ENCODE measurements around the gene EDEM3.
"Not testable (repeated sequence)": the region's sequence is repeated elsewhere in the genome, so short reads cannot be mapped to it uniquely, and the experiment has no call there.

Gene EDEM3

DNA sequence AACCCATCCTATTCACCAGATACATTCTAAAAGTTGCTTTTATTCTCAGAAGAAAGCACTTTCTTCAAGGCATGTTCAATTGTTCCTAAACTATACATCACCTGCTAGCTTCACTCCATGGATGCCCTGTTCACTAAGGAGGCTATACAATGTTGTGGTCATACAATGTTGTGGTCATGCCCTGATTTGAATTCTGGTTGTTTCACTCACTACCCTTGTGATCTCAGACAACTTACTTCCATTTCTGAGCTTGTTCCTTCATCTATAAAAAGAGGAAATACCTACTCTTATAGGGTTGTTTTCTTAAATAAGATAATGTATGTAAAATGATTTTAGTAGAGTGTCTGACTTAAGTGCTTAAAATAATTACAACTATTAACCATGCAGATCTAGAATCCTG, 19.7 kb downstream of the EDEM3 start:
- no peak for DNase-seq

DNA sequence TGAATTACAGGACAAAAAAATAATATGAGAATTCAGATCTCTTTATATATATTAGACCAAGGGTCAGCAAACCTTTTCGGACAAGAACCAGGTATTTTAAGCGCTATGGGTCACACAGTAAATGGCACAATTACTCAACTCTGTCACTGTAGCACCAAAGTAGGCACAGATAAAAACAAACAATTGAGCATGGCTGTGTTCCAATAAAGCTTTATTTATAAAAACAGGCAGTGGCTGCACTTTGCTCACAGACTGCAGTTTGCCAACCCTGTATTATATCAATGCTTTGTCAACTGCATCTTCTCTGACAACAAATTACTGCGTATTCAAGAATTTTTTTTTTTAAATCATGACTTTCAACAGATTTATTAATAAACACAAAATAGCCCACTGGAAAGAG, 29.8 kb downstream of the EDEM3 start:
- no peak for DNase-seq

DNA sequence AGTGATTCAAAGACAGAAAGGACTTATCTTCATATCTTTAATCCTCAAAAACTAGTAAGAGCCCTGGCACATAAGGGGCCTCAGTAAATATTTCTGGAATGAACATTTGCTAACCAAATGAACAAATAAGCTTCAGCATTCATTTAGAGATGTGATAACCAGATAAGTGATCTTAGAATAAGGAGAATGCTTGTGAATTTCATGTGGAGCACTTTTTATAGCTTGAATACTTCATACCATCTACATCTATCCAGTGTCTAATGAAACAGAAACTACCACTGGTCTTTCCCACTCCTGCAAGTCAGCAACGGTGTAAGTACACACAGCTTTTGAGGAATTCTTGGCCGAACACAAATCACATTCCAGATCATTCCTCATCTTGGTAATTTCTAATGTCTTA, 38.5 kb downstream of the EDEM3 start:
- no peak for DNase-seq

DNA sequence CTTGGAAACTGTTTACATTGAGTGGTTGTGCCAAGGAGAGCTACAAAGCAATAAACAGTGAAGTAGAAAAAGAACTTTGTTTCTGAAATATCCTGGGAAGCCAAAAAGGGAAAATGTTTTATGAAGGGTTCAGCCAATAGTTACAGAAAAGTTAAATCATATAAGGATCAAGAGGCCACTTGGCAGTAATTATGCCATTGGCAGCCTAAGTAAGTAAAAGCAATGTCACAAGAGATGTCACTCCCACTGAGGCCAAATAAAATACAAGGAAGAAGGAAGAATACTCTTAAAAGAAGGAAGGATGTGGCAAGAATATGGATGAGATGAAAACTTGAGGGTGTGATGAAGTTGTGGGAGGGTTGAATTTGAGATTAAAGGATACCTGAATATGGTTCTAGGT, 45.2 kb downstream of the EDEM3 start:
- DNase-seq: no peak

DNA sequence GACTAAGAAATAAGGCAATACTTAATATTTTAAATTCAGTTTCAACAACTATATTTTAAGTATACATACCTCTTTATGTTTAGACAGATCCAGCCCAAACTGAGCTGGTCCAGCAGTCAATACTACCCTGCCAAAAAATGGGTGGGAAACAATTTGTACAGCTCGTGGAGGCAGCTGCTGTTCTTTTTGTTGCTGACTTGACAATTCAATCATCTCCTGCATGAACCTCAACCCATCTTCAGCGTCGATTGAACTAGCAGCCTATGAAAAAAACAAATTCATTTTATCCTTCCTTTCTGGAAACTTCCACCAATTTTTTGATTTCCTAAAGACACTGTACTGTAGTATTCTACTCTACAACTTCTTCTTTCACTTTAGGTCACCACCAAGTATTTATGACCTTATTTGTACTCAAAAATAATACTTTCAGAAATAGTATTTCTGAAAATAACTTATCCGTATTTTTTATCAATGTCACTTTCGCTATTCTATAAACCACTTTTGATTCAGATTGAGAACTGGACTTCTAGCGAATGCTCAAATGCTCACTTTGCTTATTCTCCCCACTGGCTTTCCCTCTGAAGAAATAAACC, 46.5 kb downstream of the EDEM3 start:
- DNase-seq: no peak

DNA sequence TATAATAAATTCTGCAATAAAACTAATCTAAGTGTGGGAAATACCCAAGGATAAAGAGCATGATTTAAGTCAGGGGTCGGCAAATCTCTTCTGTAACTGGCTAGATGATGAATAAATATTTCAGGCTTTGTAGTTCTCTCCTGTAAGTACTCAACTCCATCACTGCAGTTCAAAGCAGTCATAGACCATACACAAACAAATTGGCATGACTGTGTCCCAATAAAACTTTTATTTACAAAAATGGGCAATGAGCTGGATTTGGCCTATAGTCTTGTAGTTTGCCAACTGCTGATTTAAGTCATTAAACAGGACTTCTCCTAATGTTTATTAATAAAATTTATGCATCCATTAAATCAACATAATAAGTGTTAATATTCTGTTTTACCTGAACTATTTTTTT, 49.4 kb downstream of the EDEM3 start:
- no peak for DNase-seq

DNA sequence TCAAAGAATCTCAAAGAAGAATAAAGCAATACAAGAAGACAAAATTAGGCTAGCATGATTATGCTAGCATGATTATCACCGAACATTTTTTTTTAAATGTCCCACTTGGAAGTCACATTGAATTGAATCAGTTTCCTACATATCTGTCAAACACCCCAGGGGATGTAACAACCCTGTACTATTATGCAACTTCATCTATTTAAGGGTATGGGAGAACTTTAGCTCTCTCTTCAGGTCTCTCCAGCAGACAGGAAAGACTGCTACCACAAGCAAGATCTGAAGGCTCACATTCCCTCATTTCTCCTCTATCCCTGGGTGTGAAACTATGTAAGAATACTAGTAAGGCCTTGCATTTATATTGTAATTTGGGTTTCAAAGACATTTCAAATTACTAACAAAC, 52.8 kb downstream of the EDEM3 start:
- DNase-seq: no peak

DNA sequence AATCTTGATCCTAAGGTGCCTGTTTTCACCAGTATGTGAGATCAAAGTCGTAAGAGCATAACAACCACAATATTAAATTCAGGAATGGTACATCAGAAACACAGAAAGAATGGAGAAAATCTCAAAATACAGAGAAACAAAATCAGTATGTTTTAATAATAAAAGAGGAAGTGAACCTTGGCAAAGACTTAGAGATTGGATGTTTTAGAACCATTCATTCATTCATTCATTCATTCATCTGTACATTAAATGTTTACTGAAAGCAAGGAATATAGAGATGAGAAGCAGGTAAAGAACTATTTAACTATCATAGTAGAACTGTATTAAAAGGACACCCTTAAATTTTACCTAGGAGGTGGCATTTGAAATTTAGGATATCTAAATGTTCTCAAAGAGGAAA, 55.7 kb downstream of the EDEM3 start:
- no peak for DNase-seq

DNA sequence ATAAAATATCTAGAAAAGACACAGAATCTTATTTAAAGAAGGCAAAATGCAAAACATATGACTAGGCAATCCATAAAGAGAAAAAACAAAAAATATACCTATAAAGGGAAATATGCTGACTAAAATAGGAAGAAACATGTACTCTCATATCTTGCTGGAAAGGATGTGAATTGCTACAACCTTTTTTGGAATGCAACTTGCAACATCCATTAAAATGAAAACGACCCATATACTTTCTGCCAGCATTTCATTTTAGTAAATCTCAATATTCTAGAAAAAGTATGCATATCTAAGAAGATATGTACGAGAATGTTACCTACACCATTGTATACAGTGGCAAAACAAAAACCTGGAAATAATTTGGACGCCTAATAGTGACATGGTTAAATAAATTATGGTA, 56.6 kb downstream of the EDEM3 start:
- no peak for DNase-seq

DNA sequence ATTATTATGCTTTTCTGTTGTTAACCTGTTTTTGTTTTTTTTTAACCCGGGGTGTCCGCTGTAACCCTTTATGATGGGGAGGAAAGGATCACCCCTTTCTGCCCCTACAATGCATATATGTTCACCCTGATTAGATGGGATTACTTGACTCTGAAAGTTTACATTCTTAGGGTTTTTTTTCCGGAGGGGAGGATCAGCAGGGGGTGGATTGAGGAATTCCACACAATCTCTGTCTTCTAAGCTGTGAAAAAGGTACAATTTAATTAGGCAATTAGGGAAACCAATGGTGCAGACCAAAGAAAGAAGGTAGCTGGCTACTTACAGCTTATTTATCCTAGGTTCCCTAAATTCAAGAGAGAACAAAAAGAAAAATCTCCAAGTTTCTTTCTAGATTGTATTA, 58.3 kb downstream of the EDEM3 start:
- DNase-seq: no peak

DNA sequence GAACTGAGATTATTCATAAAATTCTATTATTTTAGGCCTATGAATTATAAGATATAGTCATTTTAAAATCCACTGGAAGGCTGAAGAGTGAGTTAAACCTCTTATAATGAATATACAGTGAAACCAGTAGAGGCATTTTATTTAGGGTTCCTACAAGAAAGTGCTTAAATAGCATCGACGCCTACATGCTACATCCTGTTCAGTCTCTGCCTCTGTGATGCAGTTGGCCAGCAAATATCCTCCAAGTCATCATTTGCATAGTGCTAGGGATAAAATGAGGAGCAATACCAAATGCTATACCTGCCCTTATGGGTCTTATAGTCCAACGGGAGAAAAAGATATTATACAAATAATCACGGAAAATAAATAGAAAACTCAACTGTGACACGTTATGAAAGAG, 59.6 kb downstream of the EDEM3 start:
- no peak for DNase-seq

DNA sequence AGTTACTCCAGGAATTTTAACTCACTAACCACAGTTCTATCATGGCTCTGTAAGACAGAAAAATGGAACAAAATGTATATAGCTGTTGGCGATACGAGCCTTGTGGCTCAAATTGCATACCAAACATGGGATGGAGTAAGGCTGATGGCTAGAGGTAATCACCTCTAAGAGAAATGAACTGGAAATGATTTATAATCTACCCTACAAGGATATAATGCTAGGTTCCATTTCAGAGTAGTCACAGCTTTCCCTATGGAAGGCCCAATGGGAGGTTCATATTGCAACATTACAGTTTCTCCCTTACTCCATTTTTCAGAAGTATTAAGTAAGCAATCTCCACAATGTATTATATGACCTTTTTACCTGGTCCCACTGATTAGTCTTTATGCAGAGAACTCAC, 61.6 kb downstream of the EDEM3 start:
- no peak for DNase-seq

DNA sequence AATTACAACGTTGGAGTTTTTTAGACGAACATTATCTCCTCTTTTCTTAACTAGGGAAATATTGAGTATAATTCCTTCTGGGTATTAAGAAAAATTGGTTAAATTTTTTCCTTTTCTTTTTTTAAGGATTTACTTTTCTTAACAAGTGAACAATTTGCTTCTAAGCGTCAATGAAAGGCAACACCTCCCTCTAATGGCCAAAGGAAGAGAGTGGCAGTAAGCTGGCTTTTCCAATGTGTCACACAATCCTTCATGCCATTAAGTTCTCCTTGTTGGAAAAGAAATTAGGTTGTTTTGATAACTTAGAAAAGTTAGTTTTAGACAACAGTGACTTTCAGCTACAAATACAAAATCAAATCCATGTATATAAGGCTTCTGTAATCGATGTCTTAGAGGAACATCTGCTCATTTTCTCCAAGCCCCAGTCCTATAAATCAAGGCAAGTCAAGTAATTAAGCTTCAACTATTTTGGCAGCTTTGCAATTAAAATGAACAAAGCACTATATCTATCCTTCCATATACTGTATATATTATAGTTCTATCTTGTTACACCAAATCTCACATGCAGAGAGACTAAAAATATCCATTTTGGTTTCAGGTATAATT, 62.8 kb downstream of the EDEM3 start:
- DNase-seq: no peak

DNA sequence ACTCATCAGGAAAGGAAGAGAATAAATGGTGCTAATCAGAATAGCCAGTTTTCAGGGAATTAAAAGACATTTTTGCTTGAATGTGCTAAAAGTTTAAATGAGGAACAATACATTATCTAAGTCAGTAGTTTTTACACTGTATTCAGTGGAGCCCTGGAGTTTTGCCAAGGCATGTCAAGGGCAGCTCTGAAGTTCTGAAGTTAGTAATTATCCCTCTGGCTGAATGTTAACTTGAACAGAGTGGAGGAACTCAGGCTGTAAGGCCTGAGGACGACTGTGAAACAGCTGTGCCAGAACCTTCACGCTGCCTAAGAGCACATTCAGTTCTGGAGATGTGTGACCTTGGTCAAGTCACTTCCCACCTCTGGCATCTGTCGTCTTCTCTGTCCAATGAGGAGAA, 68.1 kb downstream of the EDEM3 start:
- no peak for DNase-seq

DNA sequence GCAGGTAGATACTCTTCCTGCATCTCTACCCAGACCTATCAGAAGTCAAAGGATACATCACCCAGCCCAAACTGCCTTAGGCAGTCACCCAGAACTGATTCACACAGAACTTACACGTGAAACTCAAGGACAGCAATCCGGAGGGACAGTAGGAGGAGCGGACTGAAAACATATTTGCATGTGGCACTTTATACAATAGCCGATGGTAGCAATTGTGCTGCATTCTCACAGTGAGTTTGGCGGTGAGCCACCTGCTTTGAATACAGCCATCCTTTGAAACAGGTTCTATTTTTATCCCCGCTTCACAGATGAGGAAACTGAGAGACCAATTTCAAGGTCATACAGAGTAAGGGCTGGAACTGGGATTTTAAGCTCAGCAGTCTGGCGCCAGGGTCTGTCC, 69.5 kb downstream of the EDEM3 start:
- DNase-seq: no peak

DNA sequence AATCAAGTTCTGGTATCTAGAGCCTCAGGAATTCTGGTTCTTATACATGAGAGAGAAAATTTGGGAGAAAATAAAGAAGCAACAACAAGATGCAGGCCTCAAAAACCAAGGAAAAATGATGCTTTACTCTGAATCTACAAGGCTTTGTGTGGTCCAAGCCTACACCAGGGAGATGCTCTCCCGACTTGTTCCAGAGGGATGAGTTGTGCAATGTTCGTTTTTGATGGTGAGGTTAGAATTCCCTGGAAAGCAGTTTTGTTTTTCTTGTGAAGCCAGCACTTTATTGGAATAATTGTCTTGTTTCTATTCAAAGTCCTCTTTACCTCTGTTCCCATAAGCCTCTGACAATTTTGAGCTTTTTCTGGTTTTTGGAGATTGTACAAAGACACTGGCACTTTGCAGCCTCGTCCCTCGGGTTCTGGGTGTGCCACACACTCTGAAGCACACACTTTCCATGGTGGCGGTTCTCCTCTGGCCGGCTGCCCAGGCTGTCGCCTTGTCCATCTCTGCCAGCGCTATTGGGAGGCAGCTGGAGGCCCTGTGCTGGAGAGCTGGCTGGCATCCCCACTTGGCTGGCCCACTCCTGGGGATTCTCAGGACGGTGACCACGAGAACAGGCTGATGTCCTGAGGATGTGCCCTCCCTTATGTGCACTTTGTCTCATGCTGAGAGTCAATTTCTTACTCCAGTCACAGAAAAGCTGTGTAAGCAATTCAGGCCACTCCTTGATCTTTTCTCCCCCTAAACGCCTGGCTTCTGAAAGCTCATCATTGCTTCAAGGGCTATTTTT, 70.2 kb downstream of the EDEM3 start:
- no peak for DNase-seq

DNA sequence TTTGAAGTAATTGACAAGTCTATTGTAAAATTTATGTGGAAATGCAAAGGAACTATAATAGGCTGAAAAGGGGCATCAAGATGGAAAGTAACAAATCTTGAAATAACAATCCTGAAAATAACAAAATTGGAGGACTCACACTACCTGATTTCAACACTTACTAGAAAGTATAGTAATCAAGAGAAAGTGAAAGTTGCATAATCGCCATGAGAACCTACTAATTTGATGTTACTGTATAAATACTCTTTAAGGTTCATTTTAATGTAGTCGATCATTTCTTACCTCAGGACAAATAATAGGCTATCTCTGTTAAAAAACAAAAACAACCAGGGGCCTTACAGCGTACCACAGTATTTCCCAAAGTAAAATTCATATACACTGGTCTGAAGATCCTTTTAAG, 71.7 kb downstream of the EDEM3 start:
- DNase-seq: no peak

DNA sequence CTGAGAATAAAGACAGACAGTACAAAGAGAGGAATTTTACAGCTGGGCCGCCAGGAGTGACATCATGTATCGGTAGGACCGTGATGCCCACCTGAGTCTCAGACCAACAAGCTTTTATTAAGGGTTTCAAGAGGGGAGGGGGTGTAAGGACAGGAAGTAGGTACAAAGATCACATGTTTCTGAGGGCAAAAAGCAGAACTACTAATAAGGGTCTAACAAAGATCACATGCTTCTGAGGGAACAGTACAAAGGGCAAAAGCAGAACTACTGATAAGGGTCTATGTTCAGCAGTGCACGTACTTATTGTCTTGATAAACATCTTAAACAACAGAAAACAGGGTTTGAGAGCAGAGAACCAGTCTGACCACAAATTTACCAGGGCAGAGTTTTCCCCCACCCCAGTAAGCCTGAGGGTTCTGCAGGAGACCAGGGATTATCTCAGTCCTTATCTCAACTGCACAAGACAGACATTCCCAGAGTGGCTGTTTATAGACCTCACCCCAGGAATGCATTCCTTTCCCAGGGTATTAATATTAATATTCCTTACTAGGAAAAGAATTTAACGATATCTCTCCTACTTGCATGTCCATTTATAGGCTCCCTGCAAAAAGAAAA, 73.9 kb downstream of the EDEM3 start:
- DNase-seq: not testable (repeated sequence)

DNA sequence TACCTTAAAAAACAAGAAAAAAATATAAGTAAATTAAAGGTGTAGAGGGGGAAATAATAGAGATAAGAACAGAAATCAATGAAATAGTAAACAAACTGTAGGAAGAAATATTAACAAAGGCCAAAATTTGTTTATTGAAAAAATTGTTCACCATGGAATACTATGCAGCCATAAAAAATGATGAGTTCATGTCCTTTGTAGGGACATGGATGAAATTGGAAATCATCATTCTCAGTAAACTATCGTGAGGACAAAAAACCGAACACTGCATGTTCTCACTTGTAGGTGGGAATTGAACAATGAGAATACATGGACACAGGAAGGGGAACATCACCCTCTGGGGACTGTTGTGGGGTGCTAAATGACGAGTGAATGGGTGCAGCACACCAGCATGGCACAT, 75.2 kb downstream of the EDEM3 start:
- DNase-seq: not testable (repeated sequence)

DNA sequence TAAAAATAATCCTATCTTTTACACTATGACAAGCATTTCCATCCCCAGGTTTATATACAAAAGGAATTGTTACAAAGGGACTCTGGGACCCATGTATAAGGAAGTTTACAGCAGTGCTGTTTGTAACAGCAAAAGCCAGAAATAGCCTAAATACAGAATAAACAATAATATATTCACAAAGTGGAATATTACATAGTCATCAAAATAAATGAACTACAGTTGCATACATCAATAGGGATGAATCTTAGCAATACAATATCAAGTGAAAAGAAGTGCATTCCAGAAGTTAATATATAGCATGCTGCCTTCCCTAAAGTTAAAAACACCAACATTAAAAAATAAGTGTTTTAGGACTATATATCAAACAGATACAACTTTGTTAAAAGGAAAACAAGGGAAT, 77.3 kb downstream of the EDEM3 start:
- no peak for DNase-seq

DNA sequence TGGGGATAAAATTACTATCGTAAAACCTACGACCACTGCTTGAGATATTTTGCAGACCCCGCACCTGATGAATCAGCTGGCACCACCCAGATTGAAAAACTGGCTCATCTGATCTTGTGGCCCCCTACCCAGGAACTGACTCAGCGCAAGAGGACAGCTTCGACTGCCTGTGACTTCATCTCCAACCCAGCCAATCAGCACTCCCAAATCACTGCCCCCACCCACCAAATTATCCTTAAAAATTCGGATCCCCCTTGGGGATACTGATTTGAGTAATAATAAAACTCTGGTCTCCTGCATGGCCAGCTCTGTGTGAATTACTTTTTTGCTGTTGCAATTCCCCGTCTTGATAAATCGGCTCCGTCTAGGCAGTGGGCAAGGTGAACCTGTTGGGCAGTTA, 81.4 kb downstream of the EDEM3 start:
- no peak for DNase-seq

DNA sequence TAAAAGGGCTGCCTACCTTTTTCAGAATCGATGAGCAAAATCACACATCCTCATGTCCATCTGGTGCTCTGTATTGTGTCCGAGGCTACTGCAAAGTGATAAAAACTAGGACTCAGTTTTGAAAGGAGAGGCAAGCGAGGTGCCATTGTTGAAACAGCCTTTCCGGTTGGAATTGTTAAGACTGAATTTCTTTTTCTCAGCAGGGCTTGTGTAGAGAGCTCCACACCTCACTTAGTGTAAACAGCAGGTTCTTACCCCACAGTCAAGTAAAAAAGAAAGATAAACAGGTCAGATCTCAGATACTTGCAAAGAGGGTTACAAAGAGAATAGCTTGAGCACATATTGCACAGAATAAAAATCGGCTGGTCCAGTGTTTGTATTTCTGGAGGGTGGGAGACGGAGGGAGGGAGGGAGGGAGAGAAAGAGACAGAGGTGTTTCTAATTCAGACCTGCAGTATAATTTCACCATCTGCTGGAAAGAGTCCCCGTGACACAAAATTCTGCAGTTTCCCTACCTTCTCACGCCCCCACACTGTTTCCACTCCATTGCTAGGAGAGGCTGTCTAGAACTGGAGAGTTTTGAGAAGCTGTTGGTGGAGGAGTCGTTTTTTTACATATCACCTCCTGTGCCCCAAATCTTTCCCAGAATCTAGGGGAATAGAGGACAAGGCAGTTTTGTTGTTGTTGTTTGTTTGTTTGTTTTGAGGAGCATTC, 82.5 kb downstream of the EDEM3 start:
- DNase-seq: no peak

DNA sequence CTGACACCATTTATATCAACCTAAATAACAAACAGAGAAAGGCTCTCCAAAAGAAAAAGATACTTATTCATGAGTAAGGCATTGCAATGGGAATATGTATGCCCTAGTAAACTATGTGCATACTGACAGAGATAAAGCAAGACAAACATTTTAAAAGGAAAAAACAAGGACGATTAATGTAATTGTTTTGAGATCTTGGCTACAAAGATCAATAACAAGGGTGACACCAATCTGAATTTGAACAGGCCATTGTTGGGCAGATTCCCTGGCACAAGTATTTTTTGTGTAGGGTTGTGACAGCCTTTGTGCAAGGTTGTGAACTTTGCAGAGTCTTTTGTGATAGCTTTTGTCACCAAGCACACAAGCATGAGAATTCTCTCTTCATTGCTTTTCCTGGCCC, 85.3 kb downstream of the EDEM3 start:
- DNase-seq: no peak

DNA sequence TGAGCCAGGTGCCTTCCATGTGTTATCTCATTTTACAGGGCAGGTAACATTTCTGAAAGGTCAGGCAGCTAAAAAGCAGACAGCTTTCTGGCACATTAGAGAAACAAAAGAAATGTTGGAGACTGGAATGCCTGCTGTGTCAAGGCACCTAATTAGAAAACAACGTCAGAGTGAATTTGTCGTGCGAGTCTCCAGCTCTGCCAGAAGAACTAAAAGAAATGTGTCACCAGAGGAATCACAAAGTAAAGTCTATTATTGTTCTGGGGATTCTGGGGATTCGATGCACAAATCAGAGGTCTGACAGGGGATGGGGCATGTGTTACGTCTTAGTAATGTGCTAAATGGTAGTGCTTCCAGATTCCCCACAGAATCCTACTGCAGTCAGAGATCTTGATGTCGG, 89.3 kb downstream of the EDEM3 start:
- no peak for DNase-seq

Measured in stimulated activated CD4-positive, alpha-beta T cell treated with anti-CD3 and anti-CD28 coated beads, Interleukin-2, amount 100 ng/mL, for 24 hours (primary cell).